Measurements from ENCODE around the gene DDX1.
A peak's percentile ranks its signal among the peaks of the same experiment; 100 is the strongest.

DDX1 gene

DNA sequence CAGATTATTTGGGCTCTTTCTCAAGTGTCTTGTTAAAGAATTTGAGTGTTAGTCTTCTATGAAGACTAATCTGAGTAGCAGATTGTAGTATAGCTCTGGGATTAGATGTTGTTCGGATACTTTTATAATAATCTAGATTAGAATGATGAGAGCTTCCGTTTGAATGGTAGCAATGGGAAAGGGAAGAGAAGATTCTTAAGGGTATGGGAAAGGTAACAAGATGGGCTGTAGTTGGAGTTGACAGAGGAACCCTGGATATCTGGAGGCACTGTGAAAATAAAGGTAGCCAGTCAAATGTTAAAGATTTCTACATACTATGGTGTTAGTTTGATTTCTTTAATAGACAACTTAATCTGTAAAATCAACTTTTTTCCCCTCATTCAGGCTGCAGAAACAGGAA is 4.7 kb downstream of the DDX1 start:
- Histone ChIP-seq H3K27me3 (ENCODE audit: insufficient read depth, low read length, poor library complexity, severe bottlenecking) (no peaks in the 10 kb centered on the region), H3K9me2 (replicated peaks; ENCODE audit: low read depth, low read length) (no peaks in the 10 kb centered on the region), H3K4me3 (ENCODE audit: low read length, poor library complexity, severe bottlenecking) (peak overlapping the region; percentile 23), H3K4me1 (ENCODE audit: insufficient read depth, low read length, poor library complexity, severe bottlenecking) (peaks cover 53% of the 10 kb centered on the region), H3F3A (ENCODE audit: low read depth) (no peaks in the 10 kb centered on the region; the same call in 1 of the 2 replicates), H2AFZ (ENCODE audit: low read length) (no peak overlapping the region), H4K20me1 (ENCODE audit: insufficient read depth, low read length, poor library complexity, severe bottlenecking) (peaks cover 22% of the 10 kb centered on the region), H3K9ac (ENCODE audit: low read depth, low read length, poor library complexity, severe bottlenecking) (no peak overlapping the region), H3K79me2 (ENCODE audit: insufficient read depth, low read length) (peaks cover 47% of the 10 kb centered on the region), H3K36me3 (ENCODE audit: insufficient read depth, low read length) (peaks cover 53% of the 10 kb centered on the region), H3K9me3 (ENCODE audit: insufficient read depth, low read depth, low read length) (no peaks in the 10 kb centered on the region), H3K4me2 (ENCODE audit: low read depth, low read length, poor library complexity, severe bottlenecking) (peak overlapping the region; percentile 91)
- TF ChIP-seq, protein P1, sequence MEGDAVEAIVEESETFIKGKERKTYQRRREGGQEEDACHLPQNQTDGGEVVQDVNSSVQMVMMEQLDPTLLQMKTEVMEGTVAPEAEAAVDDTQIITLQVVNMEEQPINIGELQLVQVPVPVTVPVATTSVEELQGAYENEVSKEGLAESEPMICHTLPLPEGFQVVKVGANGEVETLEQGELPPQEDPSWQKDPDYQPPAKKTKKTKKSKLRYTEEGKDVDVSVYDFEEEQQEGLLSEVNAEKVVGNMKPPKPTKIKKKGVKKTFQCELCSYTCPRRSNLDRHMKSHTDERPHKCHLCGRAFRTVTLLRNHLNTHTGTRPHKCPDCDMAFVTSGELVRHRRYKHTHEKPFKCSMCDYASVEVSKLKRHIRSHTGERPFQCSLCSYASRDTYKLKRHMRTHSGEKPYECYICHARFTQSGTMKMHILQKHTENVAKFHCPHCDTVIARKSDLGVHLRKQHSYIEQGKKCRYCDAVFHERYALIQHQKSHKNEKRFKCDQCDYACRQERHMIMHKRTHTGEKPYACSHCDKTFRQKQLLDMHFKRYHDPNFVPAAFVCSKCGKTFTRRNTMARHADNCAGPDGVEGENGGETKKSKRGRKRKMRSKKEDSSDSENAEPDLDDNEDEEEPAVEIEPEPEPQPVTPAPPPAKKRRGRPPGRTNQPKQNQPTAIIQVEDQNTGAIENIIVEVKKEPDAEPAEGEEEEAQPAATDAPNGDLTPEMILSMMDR (conservative IDR thresholded peaks at IDR 0.05; ENCODE audit: low read length): no peak
- TF ChIP-seq EZH2phosphoT487 (IDR thresholded peaks at IDR 0.05; ENCODE audit: borderline replicate concordance): no peak

DNA sequence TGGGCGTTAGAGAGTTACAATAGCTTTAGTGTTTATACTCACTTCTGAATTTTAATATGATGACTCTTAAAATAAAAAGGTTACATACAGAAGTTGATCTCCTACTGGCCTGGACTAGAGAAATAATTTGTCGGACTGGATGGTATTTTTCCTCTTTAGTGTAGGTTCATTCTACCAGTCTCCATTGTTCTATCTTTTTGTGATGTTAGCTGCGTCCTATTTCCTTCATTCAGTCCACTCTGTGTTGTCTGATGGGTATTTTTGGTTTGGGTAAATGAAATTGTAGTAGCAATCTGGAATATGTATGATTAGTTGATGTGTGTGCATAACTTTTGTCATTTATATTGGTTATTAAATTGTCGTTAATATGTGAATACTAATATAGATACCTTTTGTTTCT is 5.3 kb downstream of the DDX1 start:
- Histone ChIP-seq H4K20me1 (ENCODE audit: insufficient read depth, low read length, poor library complexity, severe bottlenecking) (peaks cover 22% of the 10 kb centered on the region), H3K4me2 (ENCODE audit: low read depth, low read length, poor library complexity, severe bottlenecking) (peak overlapping the region; percentile 91), H3K9ac (ENCODE audit: low read depth, low read length, poor library complexity, severe bottlenecking) (no peak overlapping the region), H3K79me2 (ENCODE audit: insufficient read depth, low read length) (peaks cover 42% of the 10 kb centered on the region), H3K9me2 (replicated peaks; ENCODE audit: low read depth, low read length) (no peaks in the 10 kb centered on the region), H3K9me3 (ENCODE audit: insufficient read depth, low read depth, low read length) (no peaks in the 10 kb centered on the region), H3K4me1 (ENCODE audit: insufficient read depth, low read length, poor library complexity, severe bottlenecking) (peaks cover 53% of the 10 kb centered on the region), H3K36me3 (ENCODE audit: insufficient read depth, low read length) (peaks cover 60% of the 10 kb centered on the region), H3K27me3 (ENCODE audit: insufficient read depth, low read length, poor library complexity, severe bottlenecking) (no peaks in the 10 kb centered on the region), H3K4me3 (ENCODE audit: low read length, poor library complexity, severe bottlenecking) (no peak overlapping the region), H3F3A (ENCODE audit: low read depth) (no peaks in the 10 kb centered on the region; the same call in 1 of the 2 replicates), H2AFZ (ENCODE audit: low read length) (no peak overlapping the region)
- TF ChIP-seq, protein P1 (conservative IDR thresholded peaks at IDR 0.05; ENCODE audit: low read length): no peak
- no peak for TF ChIP-seq EZH2phosphoT487 (IDR thresholded peaks at IDR 0.05; ENCODE audit: borderline replicate concordance)

DNA sequence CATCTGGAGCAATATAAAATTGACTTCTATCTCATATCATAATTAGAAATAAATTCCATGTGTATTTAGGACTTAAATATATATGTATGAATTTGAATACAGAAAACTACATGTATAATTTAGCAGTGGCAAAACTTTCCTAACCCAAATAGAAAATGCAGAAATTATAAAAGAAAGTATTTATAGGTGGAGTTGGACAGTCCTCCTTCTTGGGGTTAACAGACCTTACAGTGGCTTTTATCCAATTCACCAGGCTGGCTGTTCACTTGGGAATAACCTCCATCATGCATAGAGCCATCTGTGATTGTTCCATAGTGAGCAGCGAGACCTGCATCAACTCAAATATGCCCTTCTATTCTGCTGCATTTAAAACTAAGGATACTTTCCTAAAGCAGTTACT is 8.3 kb downstream of the DDX1 start:
- H2AFZ ChIP-seq (ENCODE audit: low read length): no peak overlapping the region
- H3K9me2 ChIP-seq (replicated peaks; ENCODE audit: low read depth, low read length): no peaks in the 10 kb centered on the region
- peaks cover 35% of the 10 kb centered on the region for H3K4me1 ChIP-seq (ENCODE audit: insufficient read depth, low read length, poor library complexity, severe bottlenecking)
- no peak overlapping the region for H3K4me3 ChIP-seq (ENCODE audit: low read length, poor library complexity, severe bottlenecking)
- H3K36me3 ChIP-seq (ENCODE audit: insufficient read depth, low read length): peaks cover 90% of the 10 kb centered on the region
- peaks cover 14% of the 10 kb centered on the region for H3K79me2 ChIP-seq (ENCODE audit: insufficient read depth, low read length)
- no peak overlapping the region for H3K9ac ChIP-seq (ENCODE audit: low read depth, low read length, poor library complexity, severe bottlenecking)
- H3K9me3 ChIP-seq (ENCODE audit: insufficient read depth, low read depth, low read length): no peaks in the 10 kb centered on the region
- H3K27me3 ChIP-seq (ENCODE audit: insufficient read depth, low read length, poor library complexity, severe bottlenecking): no peaks in the 10 kb centered on the region
- TF ChIP-seq, protein P1 (conservative IDR thresholded peaks at IDR 0.05; ENCODE audit: low read length): no peak
- TF ChIP-seq EZH2phosphoT487 (IDR thresholded peaks at IDR 0.05; ENCODE audit: borderline replicate concordance): no peak
- H3K4me2 ChIP-seq (ENCODE audit: low read depth, low read length, poor library complexity, severe bottlenecking): peak overlapping the region; percentile 24
- peaks cover 13% of the 10 kb centered on the region for H4K20me1 ChIP-seq (ENCODE audit: insufficient read depth, low read length, poor library complexity, severe bottlenecking)
- no peaks in the 10 kb centered on the region; the same call in 1 of the 2 replicates for H3F3A ChIP-seq (ENCODE audit: low read depth)

All from Loucy (cell line).